CD4-positive, alpha-beta T cell treated with Interleukin-17A for 4 hours (primary cell): Measurements from ENCODE around the gene UBALD1.
A peak's percentile ranks its signal among the peaks of the same experiment; 100 is the strongest.

ENCODE experiments used
- DNase-seq: peaks from one replicate; pipeline ENCODE4 v3.0.0-alpha.2; 2020; ENCODE audit warnings: mixed read lengths

The UBALD1 gene

GRCh38 chr16:4613636-4614570 is 785 bp downstream of the UBALD1 start:
- DNase-seq, result peak; percentile 44

GRCh38 chr16:4612977-4613635 is 1.6 kb downstream of the UBALD1 start:
- DNase-seq, result no peak

- DNase-seq, result no peak
These were observed 2.2 kb downstream of the UBALD1 start for GRCh38 chr16:4612474-4612931.

- DNase-seq, result no peak
These were observed 3.2 kb downstream of the UBALD1 start for GRCh38 chr16:4611337-4612021.

GRCh38 chr16:4610011-4611005 is 4.4 kb downstream of the UBALD1 start:
- no peak for DNase-seq

- DNase-seq, result no peak
These were observed 5.3 kb downstream of the UBALD1 start for GRCh38 chr16:4609200-4610010.

- no peak for DNase-seq
These were observed 6.0 kb downstream of the UBALD1 start for GRCh38 chr16:4608704-4608980.

GRCh38 chr16:4607841-4608703 is 6.6 kb downstream of the UBALD1 start:
- no peak for DNase-seq

- DNase-seq, result no peak
These were observed 8.3 kb downstream of the UBALD1 start for GRCh38 chr16:4606354-4606753.

GRCh38 chr16:4604401-4604800 is 10.3 kb downstream of the UBALD1 start:
- DNase-seq, result no peak

- no peak for DNase-seq
These were observed 11.0 kb downstream of the UBALD1 start for GRCh38 chr16:4603624-4604170.

- no peak for DNase-seq
These were observed 12.4 kb downstream of the UBALD1 start for GRCh38 chr16:4602331-4602730.

- DNase-seq, result no peak
These were observed 12.9 kb downstream of the UBALD1 start for GRCh38 chr16:4601864-4602186.

GRCh38 chr16:4601036-4601863 is 13.4 kb downstream of the UBALD1 start:
- DNase-seq, result no peak

- DNase-seq, result no peak
These were observed 15.1 kb downstream of the UBALD1 start for GRCh38 chr16:4599545-4599944.

GRCh38 chr16:4599037-4599436 is 15.7 kb downstream of the UBALD1 start:
- no peak for DNase-seq

- DNase-seq, result no peak
These were observed 17.5 kb downstream of the UBALD1 start for GRCh38 chr16:4597174-4597573.

GRCh38 chr16:4594433-4595410 is 20.0 kb downstream of the UBALD1 start:
- no peak for DNase-seq
